ENCODE results near the gene HECTD4. TPM values are rescaled to one million over a fixed set of nuclear protein-coding genes. Genes with fewer than 3 reads are reported as not detected.
"Not testable (repeated sequence)": the region's sequence is repeated elsewhere in the genome, so short reads cannot be mapped to it uniquely, and the experiment has no call there.

HECTD4 gene
- total RNA-seq, 1 donor from 2014 or later = 40.7 TPM

GRCh38 chr12:112409064-112409905 lies 27.1 kb upstream of the HECTD4 start, which contains the start of gene RPL6:
RPL6 (minus strand) TSS chr12:112409605; CDS start chr12:112408656, 949 bp downstream.
- Mint-ChIP-seq H3K27me3 (ENCODE audit: low read depth) (no peaks in the 10 kb centered on the region), H3K27ac (ENCODE audit: unreplicated experiment) (peak within 1 kb of the TSS; percentile 99), H3K4me3 (ENCODE audit: unreplicated experiment) (peak within 1 kb of the TSS; percentile 99), H3K9me3 (ENCODE audit: low read depth) (no peaks in the 10 kb centered on the region), H3K4me1 (ENCODE audit: low read depth) (peaks cover 38% of the 10 kb centered on the region), H3K36me3 (ENCODE audit: low read depth) (peaks cover 35% of the 10 kb centered on the region)
- no peak for DNase-seq (ENCODE audit: low spot score)
- no peak for TF ChIP-seq CTCF (IDR thresholded peaks at IDR 0.05)

GRCh38 chr12:112408621-112409020 lies 26.4 kb upstream of the HECTD4 start:
- Mint-ChIP-seq H3K4me1 (ENCODE audit: low read depth) (peaks cover 38% of the 10 kb centered on the region), H3K9me3 (ENCODE audit: low read depth) (no peaks in the 10 kb centered on the region), H3K27me3 (ENCODE audit: low read depth) (no peaks in the 10 kb centered on the region), H3K27ac (ENCODE audit: unreplicated experiment) (peak overlapping the region; percentile 99), H3K4me3 (ENCODE audit: unreplicated experiment) (peak overlapping the region; percentile 99), H3K36me3 (ENCODE audit: low read depth) (peaks cover 35% of the 10 kb centered on the region)
- TF ChIP-seq CTCF (IDR thresholded peaks at IDR 0.05) = no peak
- no peak for DNase-seq (ENCODE audit: low spot score)

GRCh38 chr12:112407683-112408082 lies 25.5 kb upstream of the HECTD4 start:
- Mint-ChIP-seq H3K4me1 (ENCODE audit: low read depth) (peaks cover 38% of the 10 kb centered on the region), H3K27ac (ENCODE audit: unreplicated experiment) (peak overlapping the region; percentile 18), H3K36me3 (ENCODE audit: low read depth) (peaks cover 35% of the 10 kb centered on the region), H3K4me3 (ENCODE audit: unreplicated experiment) (peak overlapping the region; percentile 99)
- H3K9me3 Mint-ChIP-seq (ENCODE audit: low read depth); DNase-seq (ENCODE audit: low spot score); H3K27me3 Mint-ChIP-seq (ENCODE audit: low read depth): not testable (repeated sequence)

GRCh38 chr12:112406519-112407488 lies 24.6 kb upstream of the HECTD4 start:
- no peaks in the 10 kb centered on the region for H3K27me3 Mint-ChIP-seq (ENCODE audit: low read depth)
- H3K36me3 Mint-ChIP-seq (ENCODE audit: low read depth) = peaks cover 35% of the 10 kb centered on the region
- no peak for TF ChIP-seq CTCF (IDR thresholded peaks at IDR 0.05)
- no peaks in the 10 kb centered on the region for H3K9me3 Mint-ChIP-seq (ENCODE audit: low read depth)
- no peak overlapping the region for H3K27ac Mint-ChIP-seq (ENCODE audit: unreplicated experiment)
- no peak for DNase-seq (ENCODE audit: low spot score)
- H3K4me1 Mint-ChIP-seq (ENCODE audit: low read depth) = peaks cover 38% of the 10 kb centered on the region
- no peak overlapping the region for H3K4me3 Mint-ChIP-seq (ENCODE audit: unreplicated experiment)

- no peak overlapping the region for H3K4me3 Mint-ChIP-seq (ENCODE audit: unreplicated experiment)
- H3K9me3 Mint-ChIP-seq (ENCODE audit: low read depth) = no peaks in the 10 kb centered on the region
- no peak for DNase-seq (ENCODE audit: low spot score)
- no peak overlapping the region for H3K27ac Mint-ChIP-seq (ENCODE audit: unreplicated experiment)
- peaks cover 12% of the 10 kb centered on the region for H3K4me1 Mint-ChIP-seq (ENCODE audit: low read depth)
- no peak for TF ChIP-seq CTCF (IDR thresholded peaks at IDR 0.05)
- peaks cover 20% of the 10 kb centered on the region for H3K36me3 Mint-ChIP-seq (ENCODE audit: low read depth)
- H3K27me3 Mint-ChIP-seq (ENCODE audit: low read depth) = no peaks in the 10 kb centered on the region
Measured at GRCh38 chr12:112401903-112402498, 19.8 kb upstream of the HECTD4 start.
